Measurements from ENCODE around the gene SCN7A. TPM values are rescaled to one million over a fixed set of nuclear protein-coding genes. Genes with fewer than 3 reads are reported as not detected.

SCN7A gene
- total and polyA plus RNA-seq, 2 donors = 0.98 to 10.2 TPM

DNA sequence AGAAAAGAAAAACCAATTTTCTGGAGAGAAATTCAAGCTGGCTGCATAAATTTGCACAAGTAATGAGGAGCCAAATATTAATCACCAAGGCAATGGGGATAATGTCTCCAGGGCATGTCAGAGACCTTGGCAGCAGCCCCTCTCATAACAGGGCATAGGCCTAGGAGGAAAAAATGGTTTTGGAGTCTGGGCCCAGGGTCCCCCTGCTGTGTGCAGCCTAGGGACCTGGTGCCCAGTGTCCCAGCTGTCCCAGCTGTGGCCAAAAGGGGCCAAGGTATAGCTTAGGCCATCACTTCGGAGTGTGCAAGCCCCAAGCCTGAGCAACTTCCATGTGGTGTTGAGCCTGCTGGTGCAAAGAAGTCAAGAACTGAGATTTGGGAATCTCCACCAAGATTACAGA is 57.1 kb downstream of the SCN7A start:
- no peak for DNase-seq (ENCODE audit: low read depth in 6 of 9, low spot score in 9 of 9)
- no peak overlapping the region for H3K27ac ChIP-seq (ENCODE audit: low read depth in 1 of 2, low read length in 1 of 2)
- no peaks in the 10 kb centered on the region for H3K27me3 ChIP-seq (ENCODE audit: control insufficient read depth in 2 of 2, insufficient read depth in 1 of 2, low read length in 1 of 2)
- no peaks in the 10 kb centered on the region for H3K4me1 ChIP-seq (ENCODE audit: control insufficient read depth in 2 of 2, insufficient read depth in 2 of 2, low read length in 2 of 2)
- WGBS = 100% methylated on average over 1 of the region's 1 CpG
- H3K9me3 ChIP-seq (ENCODE audit: control insufficient read depth in 2 of 2, insufficient read depth in 1 of 2, low read length in 1 of 2) = peaks cover 0 to 4% of the 10 kb centered on the region in 2 donors
- H3K4me3 ChIP-seq (ENCODE audit: low read length in 2 of 2) = no peak overlapping the region
- H3K36me3 ChIP-seq (ENCODE audit: control insufficient read depth in 2 of 2, insufficient read depth in 2 of 2, low read length in 1 of 2) = peaks cover 0 to 3% of the 10 kb centered on the region in 2 donors

- no peaks in the 10 kb centered on the region for H3K27me3 ChIP-seq (ENCODE audit: control insufficient read depth in 2 of 2, insufficient read depth in 1 of 2, low read length in 1 of 2)
- 41% methylated on average over 3 of the region's 3 CpGs for WGBS
- H3K9me3 ChIP-seq (ENCODE audit: control insufficient read depth in 2 of 2, insufficient read depth in 1 of 2, low read length in 1 of 2) = peaks cover 0 to 4% of the 10 kb centered on the region in 2 donors
- no peak overlapping the region for H3K4me3 ChIP-seq (ENCODE audit: low read length in 2 of 2)
- no peak for DNase-seq (ENCODE audit: low read depth in 6 of 9, low spot score in 9 of 9)
- peaks cover 0 to 3% of the 10 kb centered on the region in 2 donors for H3K36me3 ChIP-seq (ENCODE audit: control insufficient read depth in 2 of 2, insufficient read depth in 2 of 2, low read length in 1 of 2)
- no peak overlapping the region for H3K27ac ChIP-seq (ENCODE audit: low read depth in 1 of 2, low read length in 1 of 2)
- H3K4me1 ChIP-seq (ENCODE audit: control insufficient read depth in 2 of 2, insufficient read depth in 2 of 2, low read length in 2 of 2) = no peaks in the 10 kb centered on the region
Observed at GRCh38 chr2:166436189-166436588, 57.9 kb downstream of the SCN7A start.

DNA sequence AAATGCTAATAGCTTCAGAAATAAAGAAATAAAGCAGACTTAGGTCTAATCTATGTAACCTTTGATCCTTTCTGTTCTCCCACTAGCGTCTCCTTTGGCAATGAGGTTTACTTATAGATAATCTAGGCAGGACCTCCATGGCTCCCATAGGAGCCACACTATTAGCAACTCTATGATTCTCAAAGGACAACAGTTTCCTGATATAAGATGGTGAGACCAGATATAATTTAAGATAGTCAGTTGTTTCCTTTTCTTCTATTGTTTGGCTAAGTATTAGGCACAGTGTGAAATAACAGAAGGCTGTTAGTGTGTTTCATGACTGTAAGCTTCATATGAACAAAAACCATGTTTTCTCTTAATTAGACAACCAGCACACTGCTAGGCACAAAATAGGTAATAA is 59.6 kb downstream of the SCN7A start:
- H3K27ac ChIP-seq (ENCODE audit: low read depth in 1 of 2, low read length in 1 of 2) = no peak overlapping the region
- 97% methylated on average over 1 of the region's 1 CpG for WGBS
- no peak overlapping the region for H3K4me3 ChIP-seq (ENCODE audit: low read length in 2 of 2)
- DNase-seq (ENCODE audit: low read depth in 6 of 9, low spot score in 9 of 9) = no peak
- peaks cover 0 to 4% of the 10 kb centered on the region in 2 donors for H3K9me3 ChIP-seq (ENCODE audit: control insufficient read depth in 2 of 2, insufficient read depth in 1 of 2, low read length in 1 of 2)
- H3K27me3 ChIP-seq (ENCODE audit: control insufficient read depth in 2 of 2, insufficient read depth in 1 of 2, low read length in 1 of 2) = no peaks in the 10 kb centered on the region
- H3K36me3 ChIP-seq (ENCODE audit: control insufficient read depth in 2 of 2, insufficient read depth in 2 of 2, low read length in 1 of 2) = no peaks in the 10 kb centered on the region
- H3K4me1 ChIP-seq (ENCODE audit: control insufficient read depth in 2 of 2, insufficient read depth in 2 of 2, low read length in 2 of 2) = no peaks in the 10 kb centered on the region

DNA sequence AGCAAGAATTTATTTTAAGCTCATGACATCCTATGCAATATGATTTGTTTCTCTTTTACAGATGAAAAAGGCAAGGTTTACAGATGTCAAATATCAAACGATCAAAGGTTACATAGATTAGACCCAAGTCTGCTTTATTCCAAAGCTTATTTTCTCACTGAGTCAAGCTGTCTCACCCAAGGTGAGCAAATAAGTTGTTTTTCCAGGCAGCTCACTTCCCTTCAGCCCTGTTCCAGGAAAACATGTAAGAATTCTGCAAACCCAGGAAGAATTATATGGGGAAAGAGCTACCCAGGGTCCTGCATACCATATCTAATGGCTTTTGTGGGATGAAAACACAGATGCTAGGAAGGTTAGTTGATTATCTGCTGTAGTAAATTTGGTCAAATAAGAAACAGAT is 60.6 kb downstream of the SCN7A start:
- no peak for DNase-seq (ENCODE audit: low read depth in 6 of 9, low spot score in 9 of 9)
- Histone ChIP-seq H3K9me3 (ENCODE audit: control insufficient read depth in 2 of 2, insufficient read depth in 1 of 2, low read length in 1 of 2) (peaks cover 0 to 4% of the 10 kb centered on the region in 2 donors), H3K4me3 (ENCODE audit: low read length in 2 of 2) (no peak overlapping the region), H3K27ac (ENCODE audit: low read depth in 1 of 2, low read length in 1 of 2) (no peak overlapping the region), H3K27me3 (ENCODE audit: control insufficient read depth in 2 of 2, insufficient read depth in 1 of 2, low read length in 1 of 2) (no peaks in the 10 kb centered on the region), H3K36me3 (ENCODE audit: control insufficient read depth in 2 of 2, insufficient read depth in 2 of 2, low read length in 1 of 2) (no peaks in the 10 kb centered on the region), H3K4me1 (ENCODE audit: control insufficient read depth in 2 of 2, insufficient read depth in 2 of 2, low read length in 2 of 2) (no peaks in the 10 kb centered on the region)
- 85% methylated on average over 1 of the region's 1 CpG for WGBS

GRCh38 chr2:166432331-166432730 is 61.7 kb downstream of the SCN7A start:
- peaks cover 0 to 4% of the 10 kb centered on the region in 2 donors for H3K9me3 ChIP-seq (ENCODE audit: control insufficient read depth in 2 of 2, insufficient read depth in 1 of 2, low read length in 1 of 2)
- no peak overlapping the region for H3K27ac ChIP-seq (ENCODE audit: low read depth in 1 of 2, low read length in 1 of 2)
- H3K36me3 ChIP-seq (ENCODE audit: control insufficient read depth in 2 of 2, insufficient read depth in 2 of 2, low read length in 1 of 2) = no peaks in the 10 kb centered on the region
- H3K27me3 ChIP-seq (ENCODE audit: control insufficient read depth in 2 of 2, insufficient read depth in 1 of 2, low read length in 1 of 2) = no peaks in the 10 kb centered on the region
- WGBS = 69% methylated on average over 1 of the region's 1 CpG
- DNase-seq (ENCODE audit: low read depth in 6 of 9, low spot score in 9 of 9) = no peak
- H3K4me3 ChIP-seq (ENCODE audit: low read length in 2 of 2) = no peak overlapping the region
- no peaks in the 10 kb centered on the region for H3K4me1 ChIP-seq (ENCODE audit: control insufficient read depth in 2 of 2, insufficient read depth in 2 of 2, low read length in 2 of 2)

DNA sequence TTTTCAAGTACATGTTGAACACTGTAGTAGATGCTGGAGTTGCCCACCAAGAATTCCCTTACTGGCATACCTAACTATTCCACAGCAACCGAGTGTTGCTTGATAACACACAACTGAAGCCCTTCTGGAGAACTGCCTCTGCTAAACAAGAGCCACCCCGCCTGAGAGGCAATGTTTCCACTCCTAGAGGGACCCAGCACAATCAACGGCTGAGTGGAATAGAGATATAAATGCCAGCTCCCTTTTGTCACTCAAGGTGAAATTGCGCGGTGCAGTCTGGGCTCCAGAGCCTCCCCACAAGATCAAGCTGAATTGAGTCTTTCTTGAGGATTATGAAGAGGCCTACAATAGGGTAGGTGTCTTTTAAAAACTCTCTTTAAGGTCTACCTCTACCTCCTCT is 69.2 kb downstream of the SCN7A start:
- no peak overlapping the region for H3K27ac ChIP-seq (ENCODE audit: low read depth in 1 of 2, low read length in 1 of 2)
- H3K27me3 ChIP-seq (ENCODE audit: control insufficient read depth in 2 of 2, insufficient read depth in 1 of 2, low read length in 1 of 2) = no peaks in the 10 kb centered on the region
- DNase-seq (ENCODE audit: low read depth in 6 of 9, low spot score in 9 of 9) = no peak
- WGBS = 97% methylated on average over 5 of the region's 5 CpGs
- no peak overlapping the region for H3K4me3 ChIP-seq (ENCODE audit: low read length in 2 of 2)
- H3K36me3 ChIP-seq (ENCODE audit: control insufficient read depth in 2 of 2, insufficient read depth in 2 of 2, low read length in 1 of 2) = no peaks in the 10 kb centered on the region
- no peaks in the 10 kb centered on the region for H3K9me3 ChIP-seq (ENCODE audit: control insufficient read depth in 2 of 2, insufficient read depth in 1 of 2, low read length in 1 of 2)
- no peaks in the 10 kb centered on the region for H3K4me1 ChIP-seq (ENCODE audit: control insufficient read depth in 2 of 2, insufficient read depth in 2 of 2, low read length in 2 of 2)

DNA sequence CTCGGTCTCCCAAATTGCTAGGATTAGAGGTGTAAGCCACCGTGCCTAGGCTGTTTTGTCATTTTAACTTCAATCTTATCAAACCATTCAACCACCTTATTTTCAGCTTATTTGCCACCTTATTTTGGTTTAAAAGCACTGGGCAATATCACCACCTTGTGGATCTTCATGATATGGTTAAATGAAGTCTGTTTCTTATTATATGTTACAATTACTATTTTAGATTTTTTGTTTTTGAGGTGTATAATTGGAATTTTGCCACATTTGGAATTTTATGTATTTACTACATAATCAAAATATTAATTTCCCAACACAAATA is 74.5 kb downstream of the SCN7A start:
- Histone ChIP-seq H3K4me3 (ENCODE audit: low read length in 2 of 2) (no peak overlapping the region), H3K36me3 (ENCODE audit: control insufficient read depth in 2 of 2, insufficient read depth in 2 of 2, low read length in 1 of 2) (no peaks in the 10 kb centered on the region), H3K9me3 (ENCODE audit: control insufficient read depth in 2 of 2, insufficient read depth in 1 of 2, low read length in 1 of 2) (no peaks in the 10 kb centered on the region), H3K27me3 (ENCODE audit: control insufficient read depth in 2 of 2, insufficient read depth in 1 of 2, low read length in 1 of 2) (no peaks in the 10 kb centered on the region), H3K27ac (ENCODE audit: low read depth in 1 of 2, low read length in 1 of 2) (no peak overlapping the region), H3K4me1 (ENCODE audit: control insufficient read depth in 2 of 2, insufficient read depth in 2 of 2, low read length in 2 of 2) (no peaks in the 10 kb centered on the region)
- DNase-seq (ENCODE audit: low read depth in 6 of 9, low spot score in 9 of 9) = peak in 1 of 9 donors; percentile 22
- 73% methylated on average over 2 of the region's 2 CpGs for WGBS

DNA sequence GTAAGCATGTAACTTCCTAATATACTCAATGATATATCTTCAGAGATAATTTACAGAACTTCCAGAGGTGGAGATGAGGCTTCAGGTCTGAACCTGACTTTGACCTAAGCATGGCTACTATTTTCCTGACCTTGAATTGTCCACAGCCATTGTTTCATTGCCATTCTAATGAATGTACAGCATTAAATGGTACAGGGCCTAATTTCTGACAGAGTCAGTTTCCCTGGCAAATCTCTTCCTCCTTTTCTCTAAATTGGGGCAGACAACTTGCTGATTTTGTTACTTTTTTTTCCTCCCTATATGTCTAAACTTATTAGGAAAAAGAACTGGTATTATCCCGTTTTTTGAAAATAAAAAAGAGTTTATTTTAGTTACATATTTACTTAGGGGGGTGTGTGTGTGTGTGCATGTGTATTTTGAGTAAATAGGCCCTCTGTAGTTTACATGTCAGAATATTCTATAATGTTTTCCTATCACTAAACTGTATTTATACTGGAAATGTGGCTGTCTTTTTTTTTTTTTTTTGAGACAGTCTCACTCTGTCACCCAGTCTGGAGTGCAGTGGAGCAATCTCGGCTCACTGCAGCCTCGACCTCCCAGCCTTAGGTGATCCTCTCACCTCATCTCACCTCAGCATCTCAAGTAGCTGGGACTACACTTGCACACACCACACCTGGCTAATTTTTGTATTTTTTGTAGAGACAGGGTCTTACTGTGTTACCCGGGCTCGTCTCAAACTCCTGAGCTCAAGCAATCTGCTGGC is 75.0 kb downstream of the SCN7A start:
- Histone ChIP-seq H3K27ac (ENCODE audit: low read depth in 1 of 2, low read length in 1 of 2) (no peak overlapping the region), H3K36me3 (ENCODE audit: control insufficient read depth in 2 of 2, insufficient read depth in 2 of 2, low read length in 1 of 2) (no peaks in the 10 kb centered on the region), H3K27me3 (ENCODE audit: control insufficient read depth in 2 of 2, insufficient read depth in 1 of 2, low read length in 1 of 2) (no peaks in the 10 kb centered on the region), H3K9me3 (ENCODE audit: control insufficient read depth in 2 of 2, insufficient read depth in 1 of 2, low read length in 1 of 2) (no peaks in the 10 kb centered on the region), H3K4me1 (ENCODE audit: control insufficient read depth in 2 of 2, insufficient read depth in 2 of 2, low read length in 2 of 2) (no peaks in the 10 kb centered on the region), H3K4me3 (ENCODE audit: low read length in 2 of 2) (no peak overlapping the region)
- no peak for DNase-seq (ENCODE audit: low read depth in 6 of 9, low spot score in 9 of 9)
- 87% methylated on average over 5 of the region's 5 CpGs for WGBS

DNA sequence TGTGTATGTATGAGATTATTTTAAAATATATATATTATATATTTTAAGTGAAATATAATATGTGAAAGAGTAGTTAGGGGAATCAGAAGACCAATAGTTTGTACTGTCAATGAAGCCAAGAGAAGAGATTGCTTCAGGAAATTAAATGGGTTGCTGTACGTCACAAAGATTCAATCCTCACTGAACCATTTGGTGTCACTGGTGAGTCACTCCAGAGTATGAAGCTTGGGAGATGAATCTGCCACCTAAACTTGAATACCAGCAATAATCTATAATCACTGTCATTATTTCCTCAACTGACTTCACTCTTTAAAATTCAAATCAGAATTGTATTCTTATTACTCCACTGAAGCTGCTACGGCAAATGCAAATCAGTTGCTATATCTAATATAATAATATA is 76.4 kb downstream of the SCN7A start:
- Histone ChIP-seq H3K4me3 (ENCODE audit: low read length in 2 of 2) (no peak overlapping the region), H3K9me3 (ENCODE audit: control insufficient read depth in 2 of 2, insufficient read depth in 1 of 2, low read length in 1 of 2) (no peaks in the 10 kb centered on the region), H3K27me3 (ENCODE audit: control insufficient read depth in 2 of 2, insufficient read depth in 1 of 2, low read length in 1 of 2) (no peaks in the 10 kb centered on the region), H3K27ac (ENCODE audit: low read depth in 1 of 2, low read length in 1 of 2) (no peak overlapping the region), H3K36me3 (ENCODE audit: control insufficient read depth in 2 of 2, insufficient read depth in 2 of 2, low read length in 1 of 2) (no peaks in the 10 kb centered on the region), H3K4me1 (ENCODE audit: control insufficient read depth in 2 of 2, insufficient read depth in 2 of 2, low read length in 2 of 2) (no peaks in the 10 kb centered on the region)
- DNase-seq (ENCODE audit: low read depth in 6 of 9, low spot score in 9 of 9) = peak in 7 of 9 donors; percentile 12 to 59 (median 15)
- 66% methylated on average over 2 of the region's 2 CpGs for WGBS
